ENCODE results near the gene CELA2A. TPM values are rescaled to one million over a fixed set of nuclear protein-coding genes. Genes with fewer than 3 reads are reported as not detected.

Gene CELA2A
- total and polyA plus RNA-seq, 2 of the 13 experiments (the other 11 are each of a cell fraction or from before 2014, with no cell fraction given) = not detected

- DNase-seq (ENCODE audit: low spot score) (no peak), FAIRE-seq (no peak), ATAC-seq (no peak; the same call in 2 of the 3 replicates)
- H3K4me3 ChIP-seq (replicated peaks in 1 of 3; ENCODE audit: insufficient read depth in 1 of 3, low read depth in 2 of 3, low read length in 3 of 3) = no peak overlapping the region
- no TSS peak for BruUV-seq (replicated peaks)
- H3K79me2 ChIP-seq (ENCODE audit: insufficient read depth, low read length) = no peaks in the 10 kb centered on the region
- in situ Hi-C loops (cut with HindIII; ENCODE audit: extremely low pct_ligation_motif_present, low pct_unique_long_range_greater_than_20kb) = loop anchor here (5.0 kb wide), 1 partner anchor 99 kb away; no protein-coding TSS in a partner anchor
- H3K36me3 ChIP-seq (replicated peaks in 1 of 2; ENCODE audit: control insufficient read depth in 1 of 2, insufficient read depth in 2 of 2, low read length in 2 of 2) = peaks cover 0 to 2% of the 10 kb centered on the region in 2 experiments; a peak in 2 of 5 replicates
- TF ChIP-seq MYPOP (CRISPR knock-in tag; IDR thresholded peaks at IDR 0.05) = no peak
- peak; percentile 42 for TF ChIP-seq FOSL2 (CRISPR knock-in tag; IDR thresholded peaks at IDR 0.05)
- TF ChIP-seq POLR2A (IDR thresholded peaks at IDR 0.05; ENCODE audit: insufficient read depth in 1 of 2, low read depth in 2 of 2, low read length in 2 of 2) = no peak
- H3K27me3 ChIP-seq (ENCODE audit: control insufficient read depth in 1 of 2, insufficient read depth in 2 of 2, low read length in 2 of 2) = no peaks in the 10 kb centered on the region
- no peaks in the 10 kb centered on the region for H3K9me3 ChIP-seq (ENCODE audit: low read length)
- no peaks in the 10 kb centered on the region for H4K20me1 ChIP-seq (ENCODE audit: insufficient read depth, low read length)
- peaks cover 3% of the 10 kb centered on the region for H3K4me1 ChIP-seq (ENCODE audit: insufficient read depth, low read length)
- CTCF ChIA-PET (ENCODE audit: low intra/inter-chr PET ratio, low total read pairs) = no interaction called here
- intact Hi-C loops (cut with micrococcal nuclease; ENCODE audit: unreplicated experiment) = no loop called here
- 98% methylated on average over 25 of the region's 30 CpGs for WGBS (ENCODE audit: low lambda C conversion rate)
- no peak overlapping the region for H3K27ac ChIP-seq (ENCODE audit: extremely low read length, insufficient read depth, low read length)
- no peak overlapping the region for H2AFZ ChIP-seq (ENCODE audit: low read length)
- POLR2A ChIA-PET = no interaction called here
- H3K4me2 ChIP-seq (ENCODE audit: low read depth, low read length) = no peak overlapping the region
- H3K9ac ChIP-seq (ENCODE audit: insufficient read depth, low read depth, low read length) = no peak overlapping the region
Measured at GRCh38 chr1:15426492-15427279, 29.8 kb upstream of the CELA2A start.

GRCh38 chr1:15427280-15427666, 29.3 kb upstream of the CELA2A start:
- no TSS peak for BruUV-seq (replicated peaks)
- Histone ChIP-seq H3K4me3 (replicated peaks in 1 of 3; ENCODE audit: insufficient read depth in 1 of 3, low read depth in 2 of 3, low read length in 3 of 3) (no peak overlapping the region), H3K79me2 (ENCODE audit: insufficient read depth, low read length) (no peaks in the 10 kb centered on the region), H3K9me3 (ENCODE audit: low read length) (no peaks in the 10 kb centered on the region), H3K4me1 (ENCODE audit: insufficient read depth, low read length) (no peaks in the 10 kb centered on the region), H3K9ac (ENCODE audit: insufficient read depth, low read depth, low read length) (no peak overlapping the region), H3K36me3 (replicated peaks in 1 of 2; ENCODE audit: control insufficient read depth in 1 of 2, insufficient read depth in 2 of 2, low read length in 2 of 2) (peaks cover 0 to 2% of the 10 kb centered on the region in 2 experiments; a peak in 2 of 5 replicates), H2AFZ (ENCODE audit: low read length) (no peak overlapping the region), H4K20me1 (ENCODE audit: insufficient read depth, low read length) (no peaks in the 10 kb centered on the region), H3K27ac (ENCODE audit: extremely low read length, insufficient read depth, low read length) (no peak overlapping the region), H3K27me3 (ENCODE audit: control insufficient read depth in 1 of 2, insufficient read depth in 2 of 2, low read length in 2 of 2) (no peaks in the 10 kb centered on the region), H3K4me2 (ENCODE audit: low read depth, low read length) (no peak overlapping the region)
- POLR2A ChIA-PET = no interaction called here
- FAIRE-seq (no peak), DNase-seq (ENCODE audit: low spot score) (no peak), ATAC-seq (no peak)
- in situ Hi-C loops (cut with HindIII; ENCODE audit: extremely low pct_ligation_motif_present, low pct_unique_long_range_greater_than_20kb) (loop anchor here (5.0 kb wide), 1 partner anchor 100 kb away; no protein-coding TSS in a partner anchor), intact Hi-C loops (cut with micrococcal nuclease; ENCODE audit: unreplicated experiment) (no loop called here)
- 100% methylated on average over 1 of the region's 6 CpGs for WGBS (ENCODE audit: low lambda C conversion rate)
- CTCF ChIA-PET (ENCODE audit: low intra/inter-chr PET ratio, low total read pairs) = no interaction called here
- TF ChIP-seq U2AF1 (optimal IDR thresholded peaks at IDR 0.05; ENCODE audit: low read depth, low read length) (no peak), BRF2 (CRISPR knock-in tag; IDR thresholded peaks at IDR 0.05) (no peak), HDAC6 (IDR thresholded peaks at IDR 0.05; ENCODE audit: low read depth, low read length) (no peak), ZBTB37 (CRISPR knock-in tag; IDR thresholded peaks at IDR 0.05) (no peak), ZNF773 (CRISPR knock-in tag; IDR thresholded peaks at IDR 0.05; ENCODE audit: borderline replicate concordance) (no peak), RFXANK (CRISPR knock-in tag; IDR thresholded peaks at IDR 0.05) (no peak), ZNF674 (CRISPR knock-in tag; IDR thresholded peaks at IDR 0.05; ENCODE audit: low read depth) (no peak), MAFG (CRISPR knock-in tag; IDR thresholded peaks at IDR 0.05) (no peak), ZNF558 (CRISPR knock-in tag; IDR thresholded peaks at IDR 0.05; ENCODE audit: borderline replicate concordance) (no peak), AKAP8 (CRISPR knock-in tag; IDR thresholded peaks at IDR 0.05) (no peak), ELK4 (CRISPR knock-in tag; IDR thresholded peaks at IDR 0.05; ENCODE audit: borderline replicate concordance) (no peak)

All from HepG2 (cell line).